Measurements from ENCODE around the gene LOXHD1. TPM values are rescaled to one million over a fixed set of nuclear protein-coding genes. Genes with fewer than 3 reads are reported as not detected.

The LOXHD1 gene
- total RNA-seq, 1 donor from 2014 or later: not detected

DNA sequence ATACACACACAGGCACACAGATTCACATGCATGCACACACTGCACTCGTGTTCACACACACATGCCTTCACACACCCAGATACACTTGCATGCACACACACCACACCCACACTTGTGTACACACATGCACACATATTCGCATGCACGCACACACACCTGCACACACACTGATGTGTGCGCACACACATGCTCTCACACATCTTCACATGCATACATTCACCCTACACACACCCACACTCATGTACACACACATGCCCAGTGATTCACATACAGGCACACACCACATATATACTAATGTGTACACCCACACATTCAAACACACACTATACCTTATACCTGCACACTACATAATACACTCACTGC is 181.6 kb downstream of the LOXHD1 start:
- H3K9me3 Mint-ChIP-seq: no peaks in the 10 kb centered on the region
- H3K27me3 Mint-ChIP-seq: peaks cover 14% of the 10 kb centered on the region
- no peak overlapping the region for H3K4me3 Mint-ChIP-seq
- peaks cover 15% of the 10 kb centered on the region for H3K4me1 Mint-ChIP-seq (ENCODE audit: unreplicated experiment)
- DNase-seq (ENCODE audit: extremely low spot score, unreplicated experiment): no peak
- H3K27ac Mint-ChIP-seq: no peak overlapping the region
- TF ChIP-seq, protein P1, sequence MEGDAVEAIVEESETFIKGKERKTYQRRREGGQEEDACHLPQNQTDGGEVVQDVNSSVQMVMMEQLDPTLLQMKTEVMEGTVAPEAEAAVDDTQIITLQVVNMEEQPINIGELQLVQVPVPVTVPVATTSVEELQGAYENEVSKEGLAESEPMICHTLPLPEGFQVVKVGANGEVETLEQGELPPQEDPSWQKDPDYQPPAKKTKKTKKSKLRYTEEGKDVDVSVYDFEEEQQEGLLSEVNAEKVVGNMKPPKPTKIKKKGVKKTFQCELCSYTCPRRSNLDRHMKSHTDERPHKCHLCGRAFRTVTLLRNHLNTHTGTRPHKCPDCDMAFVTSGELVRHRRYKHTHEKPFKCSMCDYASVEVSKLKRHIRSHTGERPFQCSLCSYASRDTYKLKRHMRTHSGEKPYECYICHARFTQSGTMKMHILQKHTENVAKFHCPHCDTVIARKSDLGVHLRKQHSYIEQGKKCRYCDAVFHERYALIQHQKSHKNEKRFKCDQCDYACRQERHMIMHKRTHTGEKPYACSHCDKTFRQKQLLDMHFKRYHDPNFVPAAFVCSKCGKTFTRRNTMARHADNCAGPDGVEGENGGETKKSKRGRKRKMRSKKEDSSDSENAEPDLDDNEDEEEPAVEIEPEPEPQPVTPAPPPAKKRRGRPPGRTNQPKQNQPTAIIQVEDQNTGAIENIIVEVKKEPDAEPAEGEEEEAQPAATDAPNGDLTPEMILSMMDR (conservative IDR thresholded peaks at IDR 0.05): no peak
- no peaks in the 10 kb centered on the region for H3K36me3 Mint-ChIP-seq

DNA sequence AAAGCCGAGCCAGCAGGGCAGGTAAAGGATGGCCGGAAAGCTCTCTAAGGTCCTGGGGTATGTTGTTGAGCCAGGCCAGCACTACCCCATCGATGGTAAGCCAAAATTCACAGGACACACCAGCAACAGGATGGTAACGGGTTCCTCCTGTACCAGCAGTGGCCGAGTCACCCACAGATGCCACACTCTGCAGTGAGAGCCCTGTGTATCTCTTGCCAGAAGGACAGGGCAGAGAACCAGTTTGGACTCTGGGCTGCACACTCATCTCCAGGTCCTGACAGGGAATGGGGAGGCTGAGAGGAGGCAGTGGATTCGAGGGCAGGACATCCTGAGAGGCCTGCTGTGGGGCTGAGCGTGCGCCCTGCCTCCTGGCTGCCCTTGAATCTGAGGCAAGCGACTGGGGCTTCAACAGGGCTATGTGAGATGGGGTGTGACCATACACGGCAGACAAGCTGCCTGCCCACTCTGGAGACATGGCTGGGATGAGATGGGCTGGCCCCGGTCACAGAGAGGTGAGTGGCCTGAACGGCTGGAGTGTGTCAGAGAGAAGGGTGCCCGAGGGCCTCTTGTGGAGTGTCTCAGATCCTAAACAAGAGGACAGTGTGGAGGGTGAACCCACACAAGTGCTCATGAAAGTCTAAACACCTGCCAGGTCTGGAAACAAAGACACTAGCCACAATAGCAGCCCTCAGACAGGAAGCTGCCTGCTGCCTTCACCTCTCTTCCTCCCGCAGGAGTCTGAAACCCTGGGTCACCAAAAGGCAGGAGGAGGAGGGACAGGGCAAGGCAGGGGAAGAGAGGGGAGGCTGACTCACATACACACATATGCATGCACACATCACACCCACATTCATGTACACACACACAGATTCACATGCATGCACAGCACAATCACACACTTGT is 182.3 kb downstream of the LOXHD1 start:
- H3K4me1 Mint-ChIP-seq (ENCODE audit: unreplicated experiment): peaks cover 12% of the 10 kb centered on the region
- H3K9me3 Mint-ChIP-seq: no peaks in the 10 kb centered on the region
- no peak overlapping the region for H3K4me3 Mint-ChIP-seq
- peaks cover 14% of the 10 kb centered on the region for H3K27me3 Mint-ChIP-seq
- no peak overlapping the region for H3K27ac Mint-ChIP-seq
- no peak for DNase-seq (ENCODE audit: extremely low spot score, unreplicated experiment)
- TF ChIP-seq, protein P1 (conservative IDR thresholded peaks at IDR 0.05): no peak
- no peaks in the 10 kb centered on the region for H3K36me3 Mint-ChIP-seq

DNA sequence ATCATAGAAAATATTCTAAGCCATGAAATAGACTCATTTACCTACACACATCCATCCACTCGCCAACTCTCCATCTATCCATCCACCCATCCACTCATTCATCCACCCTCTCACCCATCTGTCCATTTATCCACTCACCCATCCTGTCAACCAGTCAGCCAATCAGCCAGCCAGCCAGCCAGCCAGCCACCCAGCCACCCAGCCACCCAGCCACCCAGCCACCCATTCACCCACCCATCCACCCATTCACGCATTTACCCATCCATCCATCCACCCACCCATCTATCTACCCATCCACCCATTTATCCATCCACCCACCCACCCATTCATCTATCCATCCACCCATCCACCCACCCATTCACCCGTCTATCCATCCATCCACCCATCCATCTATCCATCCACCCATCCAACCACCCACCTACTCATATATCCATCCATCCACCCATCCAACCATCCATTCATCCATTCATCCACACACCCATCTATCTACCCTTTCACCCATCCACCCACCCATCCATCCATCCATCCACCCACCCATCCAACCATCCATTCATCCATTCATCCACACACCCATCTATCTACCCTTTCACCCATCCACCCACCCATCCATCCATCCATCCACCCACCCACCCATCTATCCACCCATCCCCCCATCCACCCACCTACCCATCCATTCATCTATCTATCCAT is 185.1 kb downstream of the LOXHD1 start:
- Mint-ChIP-seq H3K27ac (no peak overlapping the region), H3K4me1 (ENCODE audit: unreplicated experiment) (peaks cover 30% of the 10 kb centered on the region), H3K4me3 (no peak overlapping the region), H3K9me3 (no peaks in the 10 kb centered on the region), H3K27me3 (peaks cover 10% of the 10 kb centered on the region), H3K36me3 (no peaks in the 10 kb centered on the region)
- no peak for DNase-seq (ENCODE audit: extremely low spot score, unreplicated experiment)
- TF ChIP-seq, protein P1 (conservative IDR thresholded peaks at IDR 0.05): no peak

DNA sequence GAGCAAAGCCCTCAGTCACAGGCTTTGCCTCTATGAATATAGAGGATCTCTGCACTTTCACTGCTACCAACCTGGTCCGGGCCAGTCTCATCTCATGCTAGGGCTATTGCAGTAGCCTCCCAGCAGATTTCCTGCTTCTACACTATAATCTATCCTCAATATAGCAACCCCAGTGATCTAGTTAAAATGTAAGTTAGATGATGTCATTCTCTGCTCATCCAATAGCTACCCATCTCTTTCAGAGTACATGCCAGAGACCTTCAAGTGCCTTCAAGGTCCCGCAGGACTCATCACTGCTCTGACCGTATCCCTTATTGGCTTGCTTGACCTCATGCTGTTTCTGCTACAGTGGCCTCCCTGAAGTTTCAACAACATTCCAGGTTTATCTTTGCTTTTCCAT is 186.3 kb downstream of the LOXHD1 start:
- H3K27me3 Mint-ChIP-seq: peaks cover 10% of the 10 kb centered on the region
- no peaks in the 10 kb centered on the region for H3K9me3 Mint-ChIP-seq
- no peak for DNase-seq (ENCODE audit: extremely low spot score, unreplicated experiment)
- H3K4me3 Mint-ChIP-seq: no peak overlapping the region
- no peak overlapping the region for H3K27ac Mint-ChIP-seq
- peaks cover 38% of the 10 kb centered on the region for H3K4me1 Mint-ChIP-seq (ENCODE audit: unreplicated experiment)
- no peaks in the 10 kb centered on the region for H3K36me3 Mint-ChIP-seq
- TF ChIP-seq, protein P1 (conservative IDR thresholded peaks at IDR 0.05): no peak

DNA sequence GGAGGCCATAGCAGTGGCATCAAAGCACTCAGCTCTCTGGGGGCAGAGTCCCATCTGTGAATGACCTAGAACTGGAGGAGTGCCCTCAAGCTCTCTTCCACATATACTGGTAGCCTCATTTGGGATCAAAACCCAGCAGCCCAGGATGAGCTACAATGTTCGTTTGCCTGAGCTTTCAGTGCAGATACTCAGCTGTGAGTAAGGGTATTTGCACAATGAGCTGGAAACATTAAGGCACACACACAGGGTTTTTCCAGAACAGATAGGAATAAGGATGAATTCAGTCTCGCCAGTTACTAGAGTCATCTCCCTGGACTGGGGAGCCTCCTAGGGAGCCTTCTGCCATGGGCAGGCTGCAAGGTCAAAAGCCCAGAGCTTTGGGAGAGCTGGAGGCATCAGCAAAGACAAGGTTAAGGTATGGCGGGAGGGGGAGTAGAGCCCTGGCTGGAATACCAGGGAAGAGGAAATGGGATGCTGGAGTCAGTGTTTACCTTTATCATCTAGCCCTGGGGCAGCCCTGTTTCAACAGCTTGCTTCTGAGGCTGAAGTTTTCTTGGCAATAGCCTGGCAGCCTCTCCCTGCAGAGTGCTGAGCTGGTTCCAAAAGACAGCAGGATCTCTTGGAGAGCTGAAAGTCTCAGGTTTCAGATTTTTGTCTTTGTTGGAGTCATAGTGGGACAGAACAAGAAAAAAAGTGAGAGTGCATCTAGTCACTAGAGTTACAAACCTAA is 187.7 kb downstream of the LOXHD1 start:
- H3K9me3 Mint-ChIP-seq: no peaks in the 10 kb centered on the region
- H3K27me3 Mint-ChIP-seq: peaks cover 12% of the 10 kb centered on the region
- H3K27ac Mint-ChIP-seq: no peak overlapping the region
- no peak overlapping the region for H3K4me3 Mint-ChIP-seq
- no peak for DNase-seq (ENCODE audit: extremely low spot score, unreplicated experiment)
- TF ChIP-seq, protein P1 (conservative IDR thresholded peaks at IDR 0.05): no peak
- peaks cover 51% of the 10 kb centered on the region for H3K4me1 Mint-ChIP-seq (ENCODE audit: unreplicated experiment)
- H3K36me3 Mint-ChIP-seq: no peaks in the 10 kb centered on the region

All from type B pancreatic cell (in vitro differentiated cells).